ENCODE results near the gene METAP1D.

METAP1D gene

GRCh38 chr2:172098287-172098649, 98.5 kb downstream of the METAP1D start:
- TF ChIP-seq CTCF (IDR thresholded peaks at IDR 0.05; ENCODE audit: low read depth, low read length), result no peak
- no peak overlapping the region for H3K4me3 ChIP-seq (ENCODE audit: low read depth, low read length)
- no peak for DNase-seq (ENCODE audit: low read depth, low spot score)
- in situ Hi-C loops (cut with HindIII; ENCODE audit: low sequenced_read_pairs), result no loop called here

- peak; percentile 70 for DNase-seq (ENCODE audit: low read depth, low spot score)
- peak overlapping the region; percentile 32 for H3K4me3 ChIP-seq (ENCODE audit: low read depth, low read length)
- in situ Hi-C loops (cut with HindIII; ENCODE audit: low sequenced_read_pairs), result no loop called here
- no peak for TF ChIP-seq CTCF (IDR thresholded peaks at IDR 0.05; ENCODE audit: low read depth, low read length)
Measured at GRCh38 chr2:172098650-172099471, 99.1 kb downstream of the METAP1D start.

GRCh38 chr2:172099472-172100079, 99.8 kb downstream of the METAP1D start:
- TF ChIP-seq CTCF (IDR thresholded peaks at IDR 0.05; ENCODE audit: low read depth, low read length), result no peak
- H3K4me3 ChIP-seq (ENCODE audit: low read depth, low read length), result peak overlapping the region; percentile 32
- in situ Hi-C loops (cut with HindIII; ENCODE audit: low sequenced_read_pairs), result no loop called here
- no peak for DNase-seq (ENCODE audit: low read depth, low spot score)

GRCh38 chr2:172100080-172100934, 100.6 kb downstream of the METAP1D start:
- in situ Hi-C loops (cut with HindIII; ENCODE audit: low sequenced_read_pairs), result no loop called here
- no peak for TF ChIP-seq CTCF (IDR thresholded peaks at IDR 0.05; ENCODE audit: low read depth, low read length)
- DNase-seq (ENCODE audit: low read depth, low spot score), result no peak
- H3K4me3 ChIP-seq (ENCODE audit: low read depth, low read length), result no peak overlapping the region

GRCh38 chr2:172100935-172101820, 101.4 kb downstream of the METAP1D start:
- DNase-seq (ENCODE audit: low read depth, low spot score), result no peak
- in situ Hi-C loops (cut with HindIII; ENCODE audit: low sequenced_read_pairs), result no loop called here
- no peak for TF ChIP-seq CTCF (IDR thresholded peaks at IDR 0.05; ENCODE audit: low read depth, low read length)
- H3K4me3 ChIP-seq (ENCODE audit: low read depth, low read length), result no peak overlapping the region

Data from astrocyte of the spinal cord (primary cell).